Smooth muscle cell (in vitro differentiated cells): ENCODE data around the gene PDE10A. TPM values are rescaled to one million over a fixed set of nuclear protein-coding genes. Genes with fewer than 3 reads are reported as not detected.

Experiments used
- DNase-seq: peaks from one replicate; lab custom pipeline; 2025; ENCODE audit not compliant: unreplicated experiment; lab: John Stamatoyannopoulos, UW
- H2AFZ ChIP-seq: fragments of 200-600 bp; sonication (generic); 2 replicates; pipeline ENCODE4 v1.6.0; 2016; ENCODE audit warnings: antibody characterized with exemption, low read depth, mild to moderate bottlenecking
- H3F3A ChIP-seq: fragments of 200-600 bp; sonication (generic); 2 replicates; pipeline ENCODE4 v1.6.0; 2017; ENCODE audit warnings: antibody characterized with exemption, low read depth
- H3K27ac ChIP-seq: fragments of 200-600 bp; sonication (generic); 2 replicates; pipeline ENCODE4 v1.5.1; 2016; ENCODE audit warnings: low read depth, mild to moderate bottlenecking
- H3K27me3 ChIP-seq: fragments of 200-600 bp; sonication (generic); 2 replicates; pipeline ENCODE4 v1.6.1; 2016; ENCODE audit warnings: low read depth, mild to moderate bottlenecking
- H3K36me3 ChIP-seq: fragments of 200-600 bp; sonication (generic); 2 replicates; pipeline ENCODE4 v1.5.1; 2016; ENCODE audit warnings: low read depth
- H3K4me1 ChIP-seq: fragments of 200-600 bp; sonication (generic); 2 replicates; pipeline ENCODE4 v1.5.1; 2016; ENCODE audit warnings: low read depth
- H3K4me2 ChIP-seq: fragments of 200-600 bp; sonication (generic); 2 replicates; pipeline ENCODE4 v1.6.0; 2016; ENCODE audit warnings: mild to moderate bottlenecking
- H3K4me3 ChIP-seq: fragments of 200-600 bp; sonication (generic); 2 replicates; pipeline ENCODE4 v1.5.1; 2016; ENCODE audit warnings: mild to moderate bottlenecking
- H3K79me2 ChIP-seq: fragments of 200-600 bp; sonication (generic); 2 replicates; pipeline ENCODE4 v1.6.0; 2016; ENCODE audit warnings: low read depth, mild to moderate bottlenecking
- H3K9ac ChIP-seq: fragments of 200-600 bp; sonication (generic); 2 replicates; pipeline ENCODE4 v1.6.0; 2016; ENCODE audit warnings: low read depth
- H3K9me3 ChIP-seq: fragments of 200-600 bp; sonication (generic); replicated peaks from 2 replicates; pipeline ENCODE4 v1.5.1; 2016; ENCODE audit warnings: low read depth
- H4K20me1 ChIP-seq: fragments of 200-600 bp; sonication (generic); 2 replicates; pipeline ENCODE4 v1.6.0; 2016; ENCODE audit warnings: low read depth
- CTCF ChIP-seq: fragments of 200-600 bp; sonication (generic); IDR thresholded peaks from 2 replicates; pipeline ENCODE4 v1.5.1; 2017; ENCODE audit warnings: borderline replicate concordance, mild to moderate bottlenecking, antibody characterized with exemption; ENCODE audit not compliant: insufficient read depth, poor library complexity, severe bottlenecking
- WGBS: methylation state at CpG from one replicate; pipeline ENCODE4 v1.1.7; 2016; ENCODE audit warnings: low lambda C conversion rate; 5-methylcytosine and 5-hydroxymethylcytosine counted together
- polyA plus RNA-seq: library from polyadenylated mRNA; unstranded; fragments of >200 nt; fragmentation: Nextera tagmentation; extraction: Ambion mirVana; gene quantifications from 2 replicates; pipeline ENCODE4 v1.2.1, GENCODE V29; 2016
- total RNA-seq: library from RNA; depleted of rRNA; stranded (reverse); fragments of >200 nt; gene quantifications from 2 replicates; pipeline ENCODE4 v1.2.3, GENCODE V29; 2014

PDE10A gene
- total and polyA plus RNA-seq, 2 experiments from 2014 or later, result 2.0 to 5.6 TPM

DNA sequence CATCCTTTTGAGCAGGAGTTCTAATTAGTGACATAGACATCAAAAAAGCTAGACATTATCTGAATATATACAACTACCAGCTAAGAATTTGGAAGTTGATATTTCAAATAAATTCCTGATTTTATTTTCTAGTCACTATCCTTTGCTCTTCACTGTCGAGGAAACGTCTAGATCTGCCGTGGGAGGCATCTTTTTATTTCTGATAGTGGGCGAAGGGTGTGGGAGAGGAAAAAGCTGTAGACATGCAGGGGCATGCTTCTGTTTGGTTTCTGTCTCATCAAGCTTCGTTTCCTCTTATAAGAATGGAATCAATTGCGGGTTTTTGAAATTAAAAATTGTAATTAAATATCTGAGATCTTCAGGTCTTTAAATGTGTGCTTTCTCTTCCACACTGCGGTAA lies 337.4 kb downstream of the PDE10A start:
- no peak for DNase-seq
- no peaks in the 10 kb centered on the region for H4K20me1 ChIP-seq
- no peaks in the 10 kb centered on the region for H3K79me2 ChIP-seq
- H3K27me3 ChIP-seq, result no peaks in the 10 kb centered on the region
- no peak overlapping the region for H3K4me2 ChIP-seq
- no peak overlapping the region for H3K27ac ChIP-seq
- H3F3A ChIP-seq, result no peaks in the 10 kb centered on the region
- H3K9ac ChIP-seq, result no peak overlapping the region
- no peaks in the 10 kb centered on the region for H3K9me3 ChIP-seq
- H3K36me3 ChIP-seq, result no peaks in the 10 kb centered on the region
- no peak overlapping the region for H2AFZ ChIP-seq
- H3K4me3 ChIP-seq, result no peak overlapping the region
- H3K4me1 ChIP-seq, result no peaks in the 10 kb centered on the region
- WGBS, result 88% methylated on average over 7 of the region's 7 CpGs
- TF ChIP-seq CTCF, result no peak

GRCh38 chr6:165321555-165322145 lies 341.4 kb downstream of the PDE10A start:
- Histone ChIP-seq H3F3A (no peaks in the 10 kb centered on the region), H3K27me3 (no peaks in the 10 kb centered on the region), H2AFZ (no peak overlapping the region), H3K36me3 (no peaks in the 10 kb centered on the region), H4K20me1 (no peaks in the 10 kb centered on the region), H3K4me2 (no peak overlapping the region), H3K79me2 (no peaks in the 10 kb centered on the region), H3K27ac (no peak overlapping the region), H3K9me3 (no peaks in the 10 kb centered on the region), H3K4me1 (no peaks in the 10 kb centered on the region), H3K4me3 (no peak overlapping the region), H3K9ac (no peak overlapping the region)
- WGBS, result 83% methylated on average over 1 of the region's 1 CpG
- DNase-seq, result no peak
- TF ChIP-seq CTCF, result no peak

DNA sequence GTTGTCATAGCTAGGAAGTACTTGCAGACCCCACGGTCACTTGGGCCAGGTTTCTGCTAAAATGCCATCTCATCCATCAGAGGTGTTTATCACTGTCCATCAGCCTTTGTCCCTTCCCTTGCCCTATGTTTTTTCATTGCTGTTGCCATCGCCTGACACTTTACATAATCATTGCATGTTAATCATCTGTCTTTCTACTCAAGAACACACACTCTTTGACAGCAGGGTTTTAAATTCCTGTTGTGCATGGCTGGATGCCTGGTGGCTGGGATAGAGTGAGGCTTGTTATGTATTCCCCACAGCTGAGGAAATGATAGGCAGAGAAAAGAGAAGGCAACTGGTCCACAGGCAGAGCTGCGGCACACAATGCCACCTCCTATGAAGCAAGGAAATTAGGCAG lies 341.9 kb downstream of the PDE10A start:
- no peak overlapping the region for H3K9ac ChIP-seq
- no peak overlapping the region for H3K4me3 ChIP-seq
- H3K9me3 ChIP-seq, result no peaks in the 10 kb centered on the region
- WGBS, result 93% methylated on average over 3 of the region's 3 CpGs
- H3K4me1 ChIP-seq, result no peaks in the 10 kb centered on the region
- H3K4me2 ChIP-seq, result no peak overlapping the region
- DNase-seq, result no peak
- H4K20me1 ChIP-seq, result no peaks in the 10 kb centered on the region
- H2AFZ ChIP-seq, result no peak overlapping the region
- no peak for TF ChIP-seq CTCF
- H3F3A ChIP-seq, result no peaks in the 10 kb centered on the region
- no peaks in the 10 kb centered on the region for H3K27me3 ChIP-seq
- no peaks in the 10 kb centered on the region for H3K79me2 ChIP-seq
- no peaks in the 10 kb centered on the region for H3K36me3 ChIP-seq
- H3K27ac ChIP-seq, result no peak overlapping the region

- no peak overlapping the region for H3K9ac ChIP-seq
These were observed 345.3 kb downstream of the PDE10A start for GRCh38 chr6:165317723-165318122.

More at GRCh38 chr6:165317723-165318122, 345.3 kb downstream of the PDE10A start:
- DNase-seq, result no peak
- Histone ChIP-seq H3K4me3 (no peak overlapping the region), H3K27ac (no peak overlapping the region), H4K20me1 (no peaks in the 10 kb centered on the region), H3F3A (no peaks in the 10 kb centered on the region), H2AFZ (no peak overlapping the region), H3K79me2 (no peaks in the 10 kb centered on the region), H3K4me2 (no peak overlapping the region), H3K27me3 (no peaks in the 10 kb centered on the region), H3K36me3 (no peaks in the 10 kb centered on the region), H3K9me3 (no peaks in the 10 kb centered on the region), H3K4me1 (no peaks in the 10 kb centered on the region)
- 91% methylated on average over 14 of the region's 14 CpGs for WGBS
- TF ChIP-seq CTCF, result no peak
